NOMO-1 (cell line): Measurements from ENCODE around the gene PTPN6.

ENCODE experiments used
- DNase-seq, 2 experiments: peaks; one replicate each; lab custom pipeline; 2025; ENCODE audit not compliant: unreplicated experiment in 2 of 2; lab: John Stamatoyannopoulos, UW

Gene PTPN6

DNA sequence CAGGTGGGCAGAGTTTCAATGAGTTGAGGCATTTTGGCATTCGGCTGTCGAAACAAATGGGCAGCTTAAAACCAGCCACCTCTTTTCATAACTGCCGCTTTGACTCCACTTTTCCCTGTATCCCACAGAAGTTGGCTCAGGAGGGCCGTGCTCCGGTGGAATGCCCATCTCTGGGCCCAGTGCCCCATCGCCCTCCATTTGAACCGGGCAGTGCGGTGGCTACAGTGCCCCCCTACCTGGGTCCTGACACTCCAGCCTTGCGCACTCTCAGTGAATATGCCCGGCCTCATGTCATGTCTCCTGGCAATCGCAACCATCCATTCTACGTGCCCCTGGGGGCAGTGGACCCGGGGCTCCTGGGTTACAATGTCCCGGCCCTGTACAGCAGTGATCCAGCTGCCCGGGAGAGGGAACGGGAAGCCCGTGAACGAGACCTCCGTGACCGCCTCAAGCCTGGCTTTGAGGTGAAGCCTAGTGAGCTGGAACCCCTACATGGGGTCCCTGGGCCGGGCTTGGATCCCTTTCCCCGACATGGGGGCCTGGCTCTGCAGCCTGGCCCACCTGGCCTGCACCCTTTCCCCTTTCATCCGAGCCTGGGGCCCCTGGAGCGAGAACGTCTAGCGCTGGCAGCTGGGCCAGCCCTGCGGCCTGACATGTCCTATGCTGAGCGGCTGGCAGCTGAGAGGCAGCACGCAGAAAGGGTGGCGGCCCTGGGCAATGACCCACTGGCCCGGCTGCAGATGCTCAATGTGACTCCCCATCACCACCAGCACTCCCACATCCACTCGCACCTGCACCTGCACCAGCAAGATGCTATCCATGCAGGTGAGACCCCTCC is 12.6 kb upstream of the PTPN6 start:
- no peak for DNase-seq

DNA sequence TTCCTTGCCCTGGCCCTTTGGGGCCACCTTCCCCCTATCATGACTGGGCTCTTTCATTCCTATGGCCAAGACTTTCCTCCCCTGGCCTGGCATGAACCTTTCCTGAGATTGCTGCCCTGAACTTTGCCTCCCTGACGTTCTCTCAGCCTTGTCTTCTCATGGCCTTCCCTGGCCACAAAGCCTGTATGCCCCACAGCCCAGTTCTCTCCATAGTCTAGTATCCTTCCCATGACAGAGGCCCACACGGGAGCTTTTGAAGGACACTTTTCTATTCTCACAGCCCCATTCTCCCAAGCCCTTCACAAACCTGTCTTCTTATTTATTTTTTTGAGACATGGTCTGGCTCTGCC is 12.0 kb upstream of the PTPN6 start:
- no peak for DNase-seq

DNA sequence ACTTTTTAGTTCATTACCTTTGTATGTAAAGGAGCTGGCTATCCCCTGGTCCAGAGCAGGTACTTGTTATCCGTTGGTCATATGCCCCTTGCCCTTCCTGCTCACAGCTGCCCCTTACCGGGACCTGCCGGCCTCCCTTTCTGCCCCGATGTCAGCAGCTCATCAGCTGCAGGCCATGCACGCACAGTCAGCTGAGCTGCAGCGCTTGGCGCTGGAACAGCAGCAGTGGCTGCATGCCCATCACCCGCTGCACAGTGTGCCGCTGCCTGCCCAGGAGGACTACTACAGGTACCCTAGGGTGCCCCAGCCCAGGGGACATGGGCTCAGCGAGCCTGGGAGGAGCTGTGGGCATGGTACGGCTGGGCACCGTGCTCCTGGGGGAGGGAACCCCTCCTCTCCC is 9.9 kb upstream of the PTPN6 start:
- no peak for DNase-seq

DNA sequence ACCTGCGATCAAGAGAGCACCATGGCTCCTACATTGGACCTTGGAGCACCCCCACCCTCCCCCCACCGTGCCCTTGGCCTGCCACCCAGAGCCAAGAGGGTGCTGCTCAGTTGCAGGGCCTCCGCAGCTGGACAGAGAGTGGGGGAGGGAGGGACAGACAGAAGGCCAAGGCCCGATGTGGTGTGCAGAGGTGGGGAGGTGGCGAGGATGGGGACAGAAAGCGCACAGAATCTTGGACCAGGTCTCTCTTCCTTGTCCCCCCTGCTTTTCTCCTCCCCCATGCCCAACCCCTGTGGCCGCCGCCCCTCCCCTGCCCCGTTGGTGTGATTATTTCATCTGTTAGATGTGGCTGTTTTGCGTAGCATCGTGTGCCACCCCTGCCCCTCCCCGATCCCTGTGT is 9.4 kb upstream of the PTPN6 start:
- no peak for DNase-seq

DNA sequence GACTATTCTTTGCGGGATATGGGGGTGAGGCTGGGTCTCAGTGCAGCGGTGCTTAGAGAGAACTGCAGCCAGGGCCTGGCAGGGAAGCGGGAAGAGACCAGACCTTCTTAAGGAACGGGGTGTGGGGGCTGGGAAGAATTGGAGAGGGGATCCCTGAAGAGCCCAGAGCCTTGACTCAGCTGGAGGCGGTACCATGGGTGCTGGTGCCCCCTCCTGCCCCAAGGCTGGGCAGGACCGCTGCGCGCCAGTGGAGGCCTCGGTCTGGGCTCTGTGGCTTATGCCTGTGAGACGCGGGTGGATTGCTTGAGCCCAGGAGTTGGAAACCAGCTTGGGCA is 8.9 kb upstream of the PTPN6 start:
- DNase-seq: no peak

DNA sequence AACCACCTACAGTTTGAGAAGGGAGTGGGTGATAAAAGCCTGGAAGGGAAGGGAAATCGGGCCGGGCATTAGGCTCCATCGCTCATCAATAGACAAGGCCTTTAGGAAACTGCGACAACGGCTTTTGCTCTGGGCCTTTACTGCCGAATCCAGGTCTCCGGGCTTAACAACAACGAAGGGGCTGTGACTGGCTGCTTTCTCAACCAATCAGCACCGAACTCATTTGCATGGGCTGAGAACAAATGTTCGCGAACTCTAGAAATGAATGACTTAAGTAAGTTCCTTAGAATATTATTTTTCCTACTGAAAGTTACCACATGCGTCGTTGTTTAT is 7.8 kb upstream of the PTPN6 start:
- peak; percentile 83 to 90 for DNase-seq

DNA sequence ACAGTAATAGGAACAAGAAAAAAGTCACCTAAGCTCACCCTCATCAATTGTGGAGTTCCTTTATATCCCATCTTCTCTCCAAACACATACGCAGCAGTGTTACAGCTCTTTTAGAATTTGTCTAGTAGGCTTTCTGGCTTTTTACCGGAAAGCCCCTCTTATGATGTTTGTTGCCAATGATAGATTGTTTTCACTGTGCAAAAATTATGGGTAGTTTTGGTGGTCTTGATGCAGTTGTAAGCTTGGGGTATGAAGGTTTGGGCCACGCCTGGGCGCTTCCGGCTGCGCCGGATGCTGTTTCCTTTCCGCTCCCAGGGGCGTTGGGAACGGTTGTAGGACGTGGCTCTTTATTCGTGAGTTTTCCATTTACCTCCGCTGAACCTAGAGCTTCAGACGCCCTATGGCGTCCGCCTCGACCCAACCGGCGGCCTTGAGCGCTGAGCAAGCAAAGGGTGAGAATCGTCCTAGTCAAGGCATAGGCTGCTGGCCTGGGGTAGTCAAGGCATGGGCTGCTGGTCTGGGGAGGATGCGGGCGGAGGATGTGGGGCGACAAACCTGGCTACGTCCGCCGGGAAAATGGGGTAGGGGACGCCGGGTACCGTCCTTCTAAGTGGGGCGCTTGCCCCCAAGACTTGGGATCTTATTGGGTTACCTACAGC is 7.3 kb upstream of the PTPN6 start, which contains the start of the genes C12orf57 and RNU7-1:
Gene C12orf57, plus strand, starts transcription at position 301 of the 659 bp plus-strand sequence. Its CDS starts 100 bp downstream, at position 401.
Gene RNU7-1, plus strand, starts transcription at position 95 of the 659 bp plus-strand sequence.
- DNase-seq: peak; percentile 90

DNA sequence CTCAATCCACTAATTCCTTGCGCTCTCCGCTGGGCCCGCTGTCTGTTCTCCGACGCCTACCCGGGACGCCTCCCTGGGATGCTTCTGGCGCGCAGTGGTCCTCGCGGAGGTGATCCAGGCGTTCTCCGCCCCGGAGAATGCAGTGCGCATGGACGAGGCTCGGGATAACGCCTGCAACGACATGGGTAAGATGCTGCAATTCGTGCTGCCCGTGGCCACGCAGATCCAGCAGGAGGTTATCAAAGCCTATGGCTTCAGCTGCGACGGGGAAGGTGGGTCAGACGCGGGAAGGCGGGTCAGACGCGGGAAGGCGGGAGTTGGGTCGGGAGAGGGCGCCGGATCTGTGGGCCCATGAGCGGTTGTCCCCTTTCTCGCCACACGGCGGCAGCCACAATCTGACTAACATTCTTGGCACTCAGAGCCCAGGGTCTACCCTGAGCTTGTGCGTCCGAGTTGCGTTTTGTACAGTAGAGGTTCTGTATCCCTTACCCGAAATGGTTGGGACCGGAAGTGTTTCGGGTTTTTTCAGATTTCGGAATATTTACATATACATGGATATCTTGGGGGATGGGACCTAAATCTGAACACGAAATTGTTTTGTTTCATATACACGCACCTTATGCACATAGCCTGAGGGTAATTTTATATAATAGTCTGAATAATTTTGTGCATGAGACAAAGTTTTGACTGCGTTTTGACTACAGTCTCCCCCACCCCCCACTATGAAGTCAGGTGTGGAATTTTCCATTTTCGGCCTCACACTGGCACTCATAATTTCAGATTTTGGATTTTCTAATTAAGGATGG is 6.6 kb upstream of the PTPN6 start:
- peak; percentile 81 to 82 for DNase-seq

DNA sequence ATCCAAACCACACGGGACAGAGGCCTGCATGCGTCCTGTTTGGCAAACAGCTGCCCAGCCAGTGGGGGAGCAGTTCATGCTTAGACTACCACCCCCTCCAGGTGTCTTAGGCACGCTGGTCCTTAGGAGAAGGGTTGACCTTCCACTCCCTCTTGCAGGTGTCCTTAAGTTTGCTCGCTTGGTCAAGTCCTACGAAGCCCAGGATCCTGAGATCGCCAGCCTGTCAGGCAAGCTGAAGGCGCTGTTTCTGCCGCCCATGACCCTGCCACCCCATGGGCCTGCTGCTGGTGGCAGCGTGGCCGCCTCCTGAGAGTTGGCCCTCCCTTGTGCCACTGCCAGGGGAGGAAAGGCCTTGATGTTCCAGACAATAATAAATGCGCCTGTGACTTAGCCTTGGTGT is 5.5 kb upstream of the PTPN6 start:
- DNase-seq: no peak

DNA sequence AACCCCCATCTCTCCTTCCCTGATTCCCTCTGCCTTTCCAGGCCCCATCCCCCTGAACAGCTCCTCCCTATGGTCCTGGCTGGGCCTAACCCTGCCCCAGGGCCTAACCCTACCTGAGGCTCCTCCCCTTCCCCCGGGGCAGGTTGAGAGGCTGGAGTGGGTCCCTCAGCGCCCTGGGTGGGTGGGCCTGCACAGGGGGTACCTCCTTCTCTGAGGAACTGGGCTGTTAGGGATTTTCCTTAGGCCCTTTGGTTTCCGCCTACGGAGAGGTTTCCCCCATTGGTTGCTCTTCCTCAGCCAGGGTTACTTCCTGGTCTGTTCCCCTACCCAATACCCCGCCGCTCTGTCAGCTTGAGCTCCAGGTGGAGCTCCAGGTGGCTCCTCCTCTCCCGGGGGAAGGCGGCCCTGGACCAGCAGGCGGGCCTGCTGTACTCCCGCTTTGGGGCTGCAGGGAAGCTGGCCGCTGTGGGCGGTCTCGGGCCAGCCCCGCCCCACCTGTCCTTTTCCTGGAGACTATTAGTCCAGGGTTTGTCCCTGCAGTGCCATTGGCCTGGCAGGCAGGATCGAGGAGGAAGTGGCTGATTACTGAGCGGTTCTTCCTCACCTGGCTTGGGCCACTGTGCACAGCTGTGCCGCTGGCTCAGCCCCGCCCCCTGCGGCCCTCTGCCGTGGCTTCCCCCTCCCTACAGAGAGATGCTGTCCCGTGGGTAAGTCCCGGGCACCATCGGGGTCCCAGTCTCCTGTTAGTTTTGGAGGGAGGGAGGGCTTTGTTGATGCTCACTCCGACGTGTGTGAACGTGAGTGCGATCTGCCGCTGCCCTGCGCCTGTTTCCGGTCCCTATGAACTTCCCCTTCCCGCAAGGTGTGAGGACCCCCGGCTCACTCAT is 4.9 kb upstream of the PTPN6 start:
- DNase-seq: peak; percentile 48 to 60

DNA sequence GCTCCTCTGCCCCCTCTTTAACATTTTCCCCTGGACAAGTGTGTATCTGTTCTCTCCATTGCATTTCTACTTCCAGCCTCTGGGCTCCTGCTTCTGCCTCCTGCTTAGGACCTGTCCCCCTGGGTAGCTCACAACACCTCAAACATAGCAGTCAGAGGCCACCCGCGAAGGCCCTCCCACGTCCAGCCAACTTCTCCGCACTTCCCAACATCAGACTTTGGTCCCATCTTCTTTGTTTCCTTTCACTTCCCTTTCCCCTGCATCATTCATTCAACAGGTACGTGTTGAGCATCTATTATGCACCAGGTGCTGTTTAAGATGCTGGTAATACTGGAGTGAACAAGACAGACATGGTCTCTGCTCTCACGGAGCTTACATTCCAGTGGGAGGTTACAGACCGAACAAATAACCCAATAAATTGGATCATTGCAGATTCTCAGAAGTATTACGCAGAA is 4.2 kb upstream of the PTPN6 start:
- DNase-seq: no peak

DNA sequence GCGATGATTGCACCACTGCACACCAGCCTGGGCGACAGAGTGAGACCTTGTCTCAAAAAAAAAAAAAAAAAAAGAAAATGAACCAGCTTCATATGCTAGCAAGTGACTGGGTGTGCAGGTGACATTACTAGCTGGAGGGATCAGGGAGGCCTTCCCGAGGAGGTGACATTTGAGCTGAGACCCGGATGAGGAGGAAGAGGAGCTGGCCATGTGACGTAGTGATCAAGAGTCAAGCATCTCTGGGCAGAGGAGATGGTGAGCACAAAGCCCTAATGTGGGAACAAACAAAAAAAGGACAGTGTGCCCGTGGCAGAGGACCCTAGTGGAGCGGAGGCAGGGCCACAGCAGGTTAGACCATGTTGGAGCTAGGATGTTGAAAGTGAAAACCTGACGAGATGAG is 3.5 kb upstream of the PTPN6 start:
- no peak for DNase-seq

DNA sequence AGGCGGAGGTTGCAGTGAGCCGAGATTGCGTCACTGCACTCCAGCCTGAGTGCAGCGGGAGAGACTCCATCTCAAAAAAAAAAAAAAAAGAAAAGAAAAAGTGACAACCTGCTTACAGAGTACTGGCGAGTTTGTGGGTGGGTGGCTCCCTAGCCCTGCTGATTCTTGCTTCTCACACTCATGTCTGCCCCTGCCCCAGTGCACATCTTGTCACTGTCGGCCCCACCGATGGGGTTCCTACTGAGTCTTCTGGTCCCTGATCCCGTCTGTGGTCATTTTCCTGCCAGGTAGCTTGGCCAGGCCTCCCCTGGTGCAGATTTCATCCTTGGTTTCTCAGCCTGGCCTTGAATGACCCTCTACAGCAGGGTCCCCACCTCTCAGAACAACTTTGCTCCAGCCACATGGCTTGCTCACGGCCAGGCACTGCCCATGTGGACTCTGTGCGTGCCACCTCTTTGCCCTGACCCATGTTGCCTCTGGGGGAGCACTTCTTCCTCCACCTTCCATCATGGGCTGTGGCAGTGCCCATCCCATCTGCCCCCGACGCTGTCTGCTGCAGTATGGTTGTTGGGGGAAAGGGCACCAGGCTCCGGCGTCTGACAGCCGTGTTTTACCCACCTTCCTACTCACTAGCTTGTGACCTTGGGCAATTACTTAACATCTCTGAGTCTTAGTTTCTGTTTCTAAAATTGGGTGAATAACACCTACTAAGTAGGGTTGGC is 2.1 kb upstream of the PTPN6 start:
- peak; percentile 22 to 46 for DNase-seq

DNA sequence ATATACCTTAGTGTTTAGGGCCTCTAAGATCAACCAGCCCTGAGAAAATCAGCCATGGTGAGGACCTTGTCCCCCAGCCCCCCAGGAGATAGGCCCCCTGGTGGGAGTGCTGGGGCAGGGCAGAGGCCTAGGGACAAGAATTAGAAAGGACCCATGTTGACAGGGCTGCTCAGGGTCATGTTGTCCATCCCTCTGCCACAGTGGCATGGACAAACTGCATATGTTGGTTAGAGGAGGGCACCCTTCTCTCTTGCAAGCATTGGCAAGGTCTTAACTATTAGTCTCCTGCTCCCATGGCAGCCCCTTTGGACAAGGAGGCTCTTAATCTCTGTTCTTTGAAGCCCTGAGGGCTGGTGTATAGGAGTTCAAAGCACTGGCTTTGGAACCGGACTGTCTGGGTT is 755 bp upstream of the PTPN6 start:
- peak in 1 of 2 experiments; percentile 26 for DNase-seq

DNA sequence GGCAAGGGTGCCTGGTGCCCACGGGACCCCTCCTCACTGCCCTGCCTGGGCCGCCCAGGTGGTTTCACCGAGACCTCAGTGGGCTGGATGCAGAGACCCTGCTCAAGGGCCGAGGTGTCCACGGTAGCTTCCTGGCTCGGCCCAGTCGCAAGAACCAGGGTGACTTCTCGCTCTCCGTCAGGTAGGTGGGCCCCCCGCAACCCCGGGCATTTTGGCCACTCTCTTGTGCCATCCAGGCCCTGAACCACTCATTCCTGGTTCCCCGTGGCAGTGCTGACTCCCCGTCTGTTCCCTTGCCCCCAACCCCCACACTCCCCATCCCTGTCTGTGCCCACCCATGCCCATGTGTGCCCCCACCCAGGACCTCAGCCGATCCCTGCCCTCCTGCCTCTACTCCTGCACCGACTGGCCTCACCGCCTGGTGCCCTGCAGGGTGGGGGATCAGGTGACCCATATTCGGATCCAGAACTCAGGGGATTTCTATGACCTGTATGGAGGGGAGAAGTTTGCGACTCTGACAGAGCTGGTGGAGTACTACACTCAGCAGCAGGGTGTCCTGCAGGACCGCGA is 480 bp downstream of the PTPN6 start:
- DNase-seq: no peak

DNA sequence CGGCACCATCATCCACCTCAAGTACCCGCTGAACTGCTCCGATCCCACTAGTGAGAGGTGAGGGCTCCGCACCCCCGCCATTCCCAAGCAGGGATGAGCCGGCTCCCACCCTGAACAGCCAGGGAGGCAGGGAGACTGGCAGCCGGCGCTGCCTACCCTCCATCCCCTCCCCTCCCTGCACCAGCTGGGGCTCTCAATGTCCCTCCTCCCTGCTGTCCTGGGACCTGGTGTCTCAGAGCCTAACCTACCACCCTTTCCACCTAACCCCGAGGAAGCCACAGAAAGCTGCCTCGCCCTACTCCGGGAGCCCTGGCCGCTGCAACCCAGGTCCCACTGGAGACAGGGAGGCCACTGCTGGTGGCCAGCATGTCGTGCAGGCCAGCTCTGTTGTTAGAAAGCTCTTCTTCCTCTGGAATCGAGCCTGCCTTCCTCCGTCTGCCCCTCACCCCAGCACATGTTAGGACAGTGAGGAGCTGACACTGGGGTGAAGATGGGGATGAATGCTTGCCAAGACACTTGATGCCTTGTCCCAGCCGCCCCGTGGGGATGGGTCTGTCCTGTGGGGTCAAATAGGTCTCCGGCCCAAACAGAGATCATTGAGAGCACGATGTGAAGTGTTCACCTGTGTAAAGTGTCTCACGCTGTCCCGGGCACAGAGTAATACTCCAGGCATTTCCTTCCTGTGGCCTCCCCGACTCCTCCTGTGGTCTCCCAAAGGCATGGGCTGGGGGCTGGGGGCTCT is 1.1 kb downstream of the PTPN6 start:
- DNase-seq: no peak

DNA sequence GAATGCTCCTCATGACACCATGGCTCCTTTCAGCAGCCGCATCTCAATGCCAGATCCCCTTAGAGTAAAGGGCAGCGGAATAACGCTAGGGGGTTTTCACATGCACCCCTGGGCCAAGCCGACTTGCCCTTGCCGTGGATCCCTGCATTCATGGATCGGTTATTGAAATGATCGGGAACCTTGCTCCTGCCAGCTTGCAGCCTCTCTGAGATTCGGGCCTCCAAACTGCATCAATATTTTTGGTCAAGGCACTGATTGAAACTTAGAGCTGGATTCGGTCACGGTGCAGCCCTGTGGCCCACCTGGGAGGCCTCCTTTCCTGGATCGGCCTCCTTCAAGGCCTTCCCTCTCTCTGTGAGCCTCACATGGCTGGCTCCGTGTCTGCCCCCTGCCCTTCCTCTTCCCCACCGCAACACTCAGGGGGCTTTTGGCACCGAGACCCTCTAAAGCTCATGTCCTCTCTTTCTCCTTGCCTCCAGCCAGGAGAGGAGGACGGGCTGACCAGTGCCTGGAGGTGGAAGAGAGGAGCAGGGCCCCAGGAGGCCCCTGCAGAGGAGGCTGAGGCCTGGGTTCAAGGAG is 1.8 kb downstream of the PTPN6 start:
- no peak for DNase-seq

DNA sequence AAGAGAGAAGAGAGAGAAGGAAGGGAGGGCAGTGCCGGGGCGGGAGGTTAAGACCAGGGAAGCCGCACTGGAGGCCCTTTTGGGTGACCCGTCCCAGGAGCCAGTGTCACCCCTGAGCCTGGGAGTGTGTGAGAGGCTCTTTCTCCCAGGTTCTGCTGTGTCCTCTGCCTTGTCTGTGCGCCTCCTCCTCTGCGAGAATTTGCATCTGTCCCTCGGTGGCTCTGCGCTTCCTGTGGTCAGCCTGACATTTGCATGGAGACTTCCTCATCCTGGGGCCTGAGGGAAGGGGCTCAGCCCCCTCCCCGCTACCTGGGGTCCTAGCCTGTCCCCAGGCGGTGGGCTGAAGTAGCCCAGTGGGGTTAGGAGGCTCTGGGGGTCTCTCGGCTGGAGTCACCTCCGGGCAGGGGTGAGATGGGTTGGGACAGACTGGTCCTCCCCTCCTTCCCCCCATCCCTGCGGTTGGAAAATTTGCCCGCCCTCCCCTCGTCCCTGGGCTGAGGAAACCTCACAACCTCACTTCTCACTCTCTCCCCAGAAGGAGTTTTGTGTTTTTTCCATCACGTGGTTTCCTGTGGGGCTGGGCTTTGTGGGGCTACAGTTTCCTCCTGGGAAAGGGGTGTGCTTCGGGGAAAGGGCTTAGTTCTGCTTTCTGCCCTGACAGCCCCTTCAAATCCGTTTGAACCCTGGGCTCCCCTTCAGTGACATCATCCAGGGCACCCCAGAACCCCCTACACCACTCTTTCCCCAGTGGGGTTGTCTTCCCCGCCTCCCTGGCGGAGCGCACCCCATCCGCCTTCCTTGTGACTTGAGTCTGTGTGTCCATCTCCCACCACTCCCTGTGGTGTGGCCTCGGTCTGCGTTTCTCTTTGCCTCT is 2.5 kb downstream of the PTPN6 start:
- DNase-seq: peak; percentile 95 to 96
